ENCODE measurements around the gene AMH.
"Not testable (repeated sequence)": the region's sequence is repeated elsewhere in the genome, so short reads cannot be mapped to it uniquely, and the experiment has no call there.

The AMH gene

GRCh38 chr19:2249010-2249866 is at the start of gene AMH:
Gene AMH (plus strand): TSS chr19:2249323. CDS start chr19:2249333, 10 bp downstream.
- DNase-seq (ENCODE audit: low read depth) = no peak

DNA sequence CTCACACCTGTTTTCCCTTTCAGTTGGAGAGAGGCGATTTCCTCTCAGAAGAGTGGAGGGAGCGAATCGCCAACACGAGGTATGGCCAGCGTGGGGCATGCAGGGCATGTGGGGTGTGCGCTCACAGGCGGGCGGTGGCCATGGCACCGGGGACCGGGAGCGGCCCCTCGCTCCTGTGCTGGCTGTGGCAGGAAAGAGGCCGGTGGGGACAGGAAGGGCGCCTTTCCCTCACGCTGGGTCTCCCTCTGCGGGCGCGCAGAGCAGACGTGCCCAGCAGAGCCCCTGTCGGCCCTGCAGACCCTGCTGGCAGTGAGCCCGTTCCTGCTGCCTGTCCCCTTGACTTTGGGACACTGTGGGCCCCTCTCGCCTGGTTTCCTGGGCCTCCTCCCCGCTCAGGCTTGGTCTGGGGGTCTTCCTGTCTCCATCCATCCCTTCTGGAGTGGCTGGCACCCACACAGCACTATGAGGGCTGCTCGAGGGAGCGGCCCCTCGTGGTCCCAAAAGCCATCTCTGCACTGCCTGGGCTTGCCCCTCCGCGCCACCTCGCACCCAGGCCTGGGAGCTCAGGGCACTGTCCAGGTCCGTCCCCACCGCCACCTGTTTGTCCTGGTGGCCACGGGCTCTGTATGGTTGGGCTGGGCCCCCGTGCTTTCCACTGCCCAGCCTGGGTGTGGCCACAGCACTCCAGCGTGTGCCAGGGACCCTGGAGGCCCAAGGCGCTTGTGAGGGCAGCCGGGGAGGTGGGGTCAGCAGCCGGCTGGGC is 49.1 kb upstream of the AMH start:
- no peak for DNase-seq (ENCODE audit: low read depth)

DNA sequence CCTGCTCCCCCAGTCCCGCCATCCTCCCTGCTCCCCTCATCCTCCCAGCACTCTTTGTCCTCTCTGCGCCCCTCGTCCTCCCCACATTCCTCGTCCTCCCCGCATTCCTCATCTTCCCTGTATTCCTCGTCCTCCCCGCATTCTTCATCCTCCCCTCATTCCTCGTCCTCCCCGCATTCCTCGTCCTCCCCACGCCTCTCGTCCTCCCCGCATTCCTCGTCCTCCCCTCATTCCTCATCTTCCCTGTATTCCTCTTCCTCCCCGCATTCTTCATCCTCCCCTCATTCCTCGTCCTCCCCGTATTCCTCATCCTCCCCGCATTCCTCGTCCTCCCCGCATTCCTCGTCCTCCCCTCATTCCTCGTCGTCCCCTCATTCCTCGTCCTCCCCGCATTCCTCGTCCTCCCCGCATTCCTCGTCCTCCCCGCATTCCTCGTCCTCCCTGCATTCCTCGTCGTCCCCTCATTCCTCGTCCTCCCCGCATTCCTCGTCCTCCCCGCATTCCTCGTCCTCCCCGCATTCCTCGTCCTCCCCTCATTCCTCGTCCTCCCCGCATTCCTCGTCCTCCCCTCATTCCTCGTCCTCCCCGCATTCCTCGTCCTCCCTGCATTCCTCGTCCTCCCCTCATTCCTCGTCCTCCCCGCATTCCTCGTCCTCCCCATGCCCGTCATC is 48.4 kb upstream of the AMH start:
- not testable (repeated sequence) for DNase-seq (ENCODE audit: low read depth)

DNA sequence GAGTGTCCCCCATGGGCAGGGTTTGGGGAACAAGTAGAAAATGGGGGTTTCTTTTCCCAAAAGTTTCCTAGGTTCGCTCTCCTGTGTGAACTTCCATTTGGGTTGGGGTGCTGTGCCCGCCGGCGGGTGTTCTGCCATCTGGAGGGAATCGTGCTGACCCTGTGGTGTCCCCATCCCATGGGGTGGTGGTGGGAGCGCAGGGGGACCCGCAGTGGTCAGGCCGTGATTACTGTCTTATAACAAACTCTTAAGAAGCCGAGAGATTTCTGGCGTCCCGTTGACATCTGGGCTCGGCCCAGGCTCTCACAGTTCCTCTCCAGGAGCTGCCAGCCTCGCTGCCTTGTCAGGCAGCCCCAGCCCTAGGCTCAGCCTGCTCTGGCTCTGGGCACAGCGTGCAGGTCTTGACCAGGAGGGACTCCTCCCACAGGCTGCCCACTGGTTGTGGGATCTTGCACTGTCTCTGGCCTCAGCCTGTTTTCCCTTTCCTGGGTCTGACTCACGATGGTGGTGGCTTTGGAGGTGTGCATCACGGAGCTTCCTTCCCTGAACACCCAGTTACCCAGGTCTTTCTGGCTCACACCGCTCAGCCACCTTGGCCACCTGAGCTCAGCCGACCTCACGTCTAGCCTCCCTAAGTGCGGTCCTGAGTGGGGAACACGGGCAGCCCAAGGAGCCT is 47.5 kb upstream of the AMH start:
- no peak for DNase-seq (ENCODE audit: low read depth)

DNA sequence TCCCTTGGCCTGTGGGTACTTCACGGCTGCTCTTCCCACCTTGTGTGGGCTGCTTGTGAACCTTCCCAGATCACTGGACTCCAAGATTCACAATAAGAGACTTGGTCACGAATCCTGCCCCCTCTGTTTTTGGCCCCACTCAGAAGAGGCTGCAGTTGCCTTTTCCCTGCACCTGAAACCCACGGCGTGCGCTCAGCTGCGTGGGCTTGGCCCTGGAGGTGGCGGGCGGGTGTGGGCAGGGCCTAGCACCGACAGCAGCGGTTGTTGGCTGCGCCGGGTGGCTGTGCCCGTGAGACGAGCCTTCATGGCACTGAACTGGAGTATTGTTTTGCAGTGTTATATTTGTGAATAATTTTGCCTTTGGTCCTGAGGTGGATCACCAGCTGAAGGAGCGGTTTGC is 46.8 kb upstream of the AMH start:
- no peak for DNase-seq (ENCODE audit: low read depth)

DNA sequence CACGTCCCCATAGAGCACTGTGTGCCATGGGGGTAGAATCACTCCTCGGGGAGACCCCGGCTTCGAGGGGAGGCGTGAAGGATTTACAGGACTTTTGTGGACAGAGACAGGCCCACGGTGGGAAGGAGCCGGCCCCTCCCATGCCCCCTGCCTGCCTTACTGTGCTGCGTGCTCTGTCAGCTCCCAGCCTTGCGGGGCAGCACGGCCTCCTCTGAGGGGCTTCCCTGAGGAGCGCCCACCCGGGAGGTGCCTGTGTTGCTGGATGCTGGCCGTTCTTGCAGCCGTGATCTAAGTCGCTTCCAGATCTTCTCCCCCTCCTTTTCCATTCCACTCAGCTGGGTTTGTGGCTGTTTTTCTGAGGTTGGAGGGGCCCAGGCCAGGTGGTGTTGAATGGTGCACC is 42.1 kb upstream of the AMH start:
- no peak for DNase-seq (ENCODE audit: low read depth)

DNA sequence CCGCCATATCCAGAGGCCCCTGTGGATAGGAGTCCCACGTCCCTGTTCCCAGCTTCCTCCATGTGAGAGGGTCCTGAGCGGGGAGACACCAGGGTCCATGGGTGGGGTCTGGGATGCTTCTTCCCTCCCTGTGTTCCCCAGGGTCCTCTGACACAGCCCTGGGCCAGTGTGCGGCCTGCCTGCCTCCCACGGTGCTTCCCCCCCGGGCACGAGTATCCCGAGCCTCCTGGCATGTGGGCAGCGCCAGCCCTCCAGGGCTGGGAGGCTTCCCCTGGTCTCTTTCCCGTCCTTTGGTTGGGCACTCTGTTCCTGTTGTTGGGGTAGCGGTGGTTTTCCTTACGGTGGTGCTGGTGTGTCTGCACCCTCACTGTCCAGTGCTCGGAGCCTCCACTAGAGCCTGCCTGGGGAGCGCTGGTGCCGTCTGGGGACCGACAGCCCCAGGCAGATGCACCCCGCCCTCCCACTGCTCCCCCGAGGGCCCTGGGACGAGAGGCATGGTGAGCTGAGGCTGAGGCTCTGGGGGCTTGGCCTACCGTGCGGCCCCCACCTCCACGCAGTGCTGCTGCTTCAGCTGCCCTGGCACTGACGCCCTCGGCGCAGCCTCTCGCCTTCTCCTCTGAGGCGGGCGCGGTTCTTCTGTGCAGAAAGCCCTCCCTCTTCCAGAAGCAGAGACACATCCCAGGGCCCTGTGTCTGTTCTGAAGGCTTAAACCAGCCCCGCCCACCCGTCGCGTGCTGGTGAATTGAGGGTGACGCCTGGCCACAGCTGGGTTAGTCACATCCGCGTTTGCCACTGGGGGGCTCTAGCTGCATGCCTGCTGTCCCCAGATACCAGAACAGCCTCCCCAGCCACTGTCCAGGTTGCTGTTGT is 40.9 kb upstream of the AMH start:
- DNase-seq (ENCODE audit: low read depth) = no peak

- no peak for DNase-seq (ENCODE audit: low read depth)
Observed at GRCh38 chr19:2208975-2209374, 40.1 kb upstream of the AMH start.

DNA sequence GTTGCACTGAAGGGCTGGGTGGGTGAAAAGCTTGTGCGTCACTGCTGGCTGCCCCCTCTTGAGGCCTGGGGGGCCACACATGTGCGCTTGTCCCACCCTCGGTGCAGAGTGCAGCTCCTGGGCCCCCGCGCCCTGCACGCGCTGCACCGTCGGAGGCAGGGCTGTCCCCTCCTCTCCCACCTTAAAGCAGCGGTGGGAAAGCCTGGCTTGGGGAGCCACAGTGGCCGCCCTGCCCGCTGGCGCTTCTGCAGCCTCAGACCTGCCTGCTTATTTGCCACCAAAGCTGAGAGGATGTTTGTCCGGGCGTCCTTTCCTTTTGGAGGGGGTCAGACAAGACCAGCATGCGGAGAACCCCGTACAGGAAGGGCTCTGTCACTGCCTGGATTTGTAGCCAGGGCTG is 39.7 kb upstream of the AMH start:
- no peak for DNase-seq (ENCODE audit: low read depth)

DNA sequence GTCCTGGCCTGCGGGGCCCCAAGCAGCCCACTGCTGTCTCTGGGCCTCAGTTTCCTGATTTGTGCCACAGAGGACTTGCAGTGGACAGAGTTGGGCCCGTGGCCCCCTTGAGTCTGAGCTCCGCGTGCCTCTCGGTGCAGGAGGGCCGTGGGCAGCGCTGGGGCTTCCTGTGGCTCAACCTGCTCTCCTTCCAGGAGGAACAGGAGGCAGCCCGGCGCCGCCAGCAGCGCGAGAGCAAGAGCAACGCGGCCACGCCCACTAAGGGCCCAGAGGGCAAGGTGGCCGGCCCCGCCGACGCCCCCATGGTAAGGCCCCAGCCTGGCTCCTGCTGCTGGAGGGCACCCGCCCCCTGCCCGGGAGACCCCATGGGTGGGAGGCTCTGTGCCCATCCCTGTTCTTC is 38.9 kb upstream of the AMH start:
- DNase-seq (ENCODE audit: low read depth) = no peak

GRCh38 chr19:2210987-2211740 is 38.0 kb upstream of the AMH start:
- no peak for DNase-seq (ENCODE audit: low read depth)

DNA sequence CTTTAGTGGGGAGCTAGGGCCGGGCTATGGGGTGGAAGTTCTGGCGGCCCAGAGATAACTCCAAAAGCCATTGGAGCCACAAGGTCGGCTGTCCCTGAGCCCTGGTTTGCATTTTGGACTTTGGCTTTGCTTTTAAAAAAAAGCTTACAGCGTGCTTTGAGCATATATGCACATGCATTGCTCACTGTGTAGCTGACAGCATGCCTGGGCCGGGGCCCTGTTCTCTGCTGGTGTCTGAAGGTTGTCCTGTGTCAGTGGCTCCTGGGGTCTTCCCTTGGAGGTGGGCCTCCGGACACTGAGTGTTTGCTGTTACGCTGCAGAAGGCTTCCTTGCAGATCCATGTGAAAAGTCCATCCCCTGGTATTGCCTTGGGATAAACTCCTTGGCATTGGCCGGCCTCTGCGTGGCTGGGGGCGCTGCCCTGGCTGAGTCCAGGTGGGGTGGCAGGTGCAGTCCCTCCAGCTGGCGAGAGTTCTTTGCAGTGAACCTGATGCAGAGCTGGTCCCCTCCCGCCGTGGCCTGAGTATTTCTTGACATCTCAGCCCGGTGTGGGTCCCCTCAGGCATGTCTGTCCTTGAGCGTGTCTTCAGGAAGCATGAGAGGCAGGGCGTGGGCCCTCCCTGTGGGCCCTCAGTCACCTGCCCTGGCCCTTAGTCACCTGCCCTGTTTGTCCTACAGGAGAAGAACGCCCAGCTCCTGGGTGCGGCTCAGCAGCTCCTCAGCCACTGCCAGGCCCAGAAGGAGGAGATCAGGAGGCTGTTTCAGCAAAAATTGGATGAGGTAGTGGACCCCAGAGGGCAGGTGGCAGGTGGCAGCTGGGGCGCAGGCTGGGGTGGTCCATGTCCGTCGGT is 36.0 kb upstream of the AMH start:
- no peak for DNase-seq (ENCODE audit: low read depth)

- DNase-seq (ENCODE audit: low read depth) = no peak
Observed at GRCh38 chr19:2213799-2214198, 35.3 kb upstream of the AMH start.

- no peak for DNase-seq (ENCODE audit: low read depth)
Observed at GRCh38 chr19:2214251-2214650, 34.9 kb upstream of the AMH start.

DNA sequence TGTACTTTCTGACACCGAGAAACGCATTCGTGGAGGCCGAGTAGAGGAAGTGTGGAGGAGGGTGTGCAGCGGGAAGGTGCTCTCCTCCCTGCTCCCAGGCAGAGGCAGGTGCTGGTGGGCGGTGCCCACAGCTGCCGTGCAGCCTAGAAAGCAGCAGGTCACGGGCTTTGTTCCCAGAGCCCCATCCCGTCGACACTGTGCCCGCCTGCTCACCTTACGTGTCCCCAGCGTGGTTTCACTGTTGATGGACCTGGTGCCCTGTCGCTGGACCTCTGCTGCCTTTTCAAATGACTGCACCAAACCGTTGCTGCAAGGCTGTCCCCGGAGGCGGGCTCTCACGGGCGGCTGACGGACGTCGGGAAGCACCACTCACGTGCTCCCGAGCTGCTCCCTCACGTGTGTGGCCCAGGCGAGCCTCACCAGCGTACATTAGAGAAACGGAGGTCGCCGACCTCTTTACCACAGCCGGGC is 33.8 kb upstream of the AMH start:
- no peak for DNase-seq (ENCODE audit: low read depth)

GRCh38 chr19:2216361-2217225 is 32.5 kb upstream of the AMH start:
- no peak for DNase-seq (ENCODE audit: low read depth)

DNA sequence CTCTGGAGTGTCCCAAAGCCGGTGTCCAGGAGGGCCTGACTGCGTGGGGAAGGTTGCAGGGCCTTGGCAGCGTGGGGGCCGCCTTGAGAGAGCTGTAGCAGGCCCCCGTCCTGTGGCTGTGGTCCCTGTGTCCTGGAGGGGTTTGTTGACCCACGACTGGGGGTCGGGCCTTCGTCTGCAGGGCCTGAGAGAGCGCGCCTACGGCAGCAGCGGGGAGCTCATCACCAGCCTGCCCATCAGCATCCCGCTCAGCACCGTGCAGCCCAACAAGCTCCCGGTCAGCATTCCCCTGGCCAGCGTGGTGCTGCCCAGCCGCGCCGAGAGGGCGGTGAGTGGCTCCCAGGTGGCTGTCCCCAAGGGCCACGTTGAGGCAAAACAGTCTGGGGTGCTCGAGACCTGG is 31.5 kb upstream of the AMH start:
- no peak for DNase-seq (ENCODE audit: low read depth)

DNA sequence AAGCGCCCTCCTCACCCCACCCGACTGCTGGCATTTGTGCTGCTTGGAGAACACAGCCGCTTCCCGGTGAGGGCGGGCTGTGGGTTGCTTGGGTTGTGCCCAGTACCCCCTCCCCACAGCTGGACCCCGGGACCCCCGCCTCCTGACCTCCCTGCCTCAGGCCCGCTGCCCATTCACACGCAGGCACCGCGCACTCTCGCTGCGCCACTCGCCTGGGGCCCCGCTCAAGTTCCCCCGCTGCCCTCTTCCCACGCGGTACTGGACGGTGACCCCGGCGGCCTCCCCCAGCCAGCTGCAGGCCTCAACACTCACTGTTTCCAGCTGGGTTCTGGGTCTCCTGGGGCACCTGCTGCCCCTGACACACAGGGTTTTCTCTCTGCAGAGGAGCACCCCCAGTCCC is 29.4 kb upstream of the AMH start:
- DNase-seq (ENCODE audit: low read depth) = no peak
